K562 (cell line): ENCODE results near the gene SCAMP5. TPM values are rescaled to one million over a fixed set of nuclear protein-coding genes. Genes with fewer than 3 reads are reported as not detected.
A peak's percentile ranks its signal among the peaks of the same experiment; 100 is the strongest.

ENCODE experiments used
- BRCA1 ChIP-seq, 2 experiments: fragments of 450-650 bp in 1 of 2; sonication (generic) in 1 of 2; formaldehyde crosslinking in 1 of 2; IDR thresholded peaks; 2 replicates each; pipeline versions ENCODE4 v1.5.0 to v1.6.1; 2017 to 2020; ENCODE audit warnings: mild to moderate bottlenecking in 1 of 2, missing genetic modification reagents in 1 of 2
- CCAR2 ChIP-seq: fragments of 200-400 bp; formaldehyde crosslinking; IDR thresholded peaks from 2 replicates; pipeline ENCODE4 v1.6.1; 2017; ENCODE audit warnings: mild to moderate bottlenecking, low read depth, low read length
- CXXC5 ChIP-seq: fragments of 250-450 bp; sonication (Bioruptor Pico); IDR thresholded peaks from 2 replicates; pipeline ENCODE4 v1.8.0; 2022; ENCODE audit warnings: inconsistent platforms, mild to moderate bottlenecking, moderate library complexity
- DACH1 ChIP-seq: fragments of 450-650 bp; IDR thresholded peaks from 2 replicates; pipeline ENCODE4 v1.6.1; 2018; ENCODE audit not compliant: partially characterized antibody
- MITF ChIP-seq: IDR thresholded peaks from 2 replicates; pipeline ENCODE4 v1.6.1; 2014; ENCODE audit warnings: antibody characterized with exemption
- MTA1 ChIP-seq: fragments of 450-650 bp; IDR thresholded peaks from 2 replicates; pipeline ENCODE4 v1.6.1; 2017; ENCODE audit warnings: borderline replicate concordance
- MTF1 ChIP-seq: fragments of 250-450 bp; sonication (Bioruptor Pico); IDR thresholded peaks from 2 replicates; pipeline ENCODE4 v1.9.0; 2021; ENCODE audit warnings: moderate library complexity, mild to moderate bottlenecking, inconsistent platforms, borderline replicate concordance
- MXI1 ChIP-seq: IDR thresholded peaks from 2 replicates; pipeline ENCODE4 v1.6.1; 2011; ENCODE audit warnings: low read depth, mild to moderate bottlenecking, improper control_type of control experiment, low read length
- RCOR1 ChIP-seq, 2 experiments: IDR thresholded peaks; 2 replicates each; pipeline ENCODE4 v1.6.1; 2012; ENCODE audit warnings: low read depth in 2 of 2, low read length in 2 of 2, borderline replicate concordance in 1 of 2, improper control_type of control experiment in 1 of 2
- RREB1 ChIP-seq: fragments of 250-450 bp; sonication (Bioruptor Pico); IDR thresholded peaks from 2 replicates; pipeline ENCODE4 v1.4.0; 2020
- SMC3 ChIP-seq: conservative IDR thresholded peaks from 2 replicates; pipeline ENCODE4 v1.6.1; 2011; ENCODE audit warnings: low read depth, low read length, improper control_type of control experiment; ENCODE audit not compliant: insufficient read depth
- SREBF2 ChIP-seq: sonication (generic); formaldehyde crosslinking; IDR thresholded peaks from 2 replicates; pipeline ENCODE4 v1.4.0; 2020; ENCODE audit warnings: mild to moderate bottlenecking, missing genetic modification reagents
- ZBTB12 ChIP-seq: fragments of 250-450 bp; sonication (Bioruptor Pico); IDR thresholded peaks from 2 replicates; pipeline ENCODE4 v1.4.0; 2020
- ZFP36 ChIP-seq: fragments of 150-350 bp; IDR thresholded peaks from 2 replicates; pipeline ENCODE4 v1.6.1; 2018; ENCODE audit warnings: low read length, low read depth; ENCODE audit not compliant: partially characterized antibody
- ZNF449 ChIP-seq: fragments of 250-450 bp; sonication (Bioruptor Pico); IDR thresholded peaks from 2 replicates; pipeline ENCODE4 v1.8.0; 2022; ENCODE audit warnings: moderate library complexity, mild to moderate bottlenecking, inconsistent platforms
- polyA plus RNA-seq, 8 experiments: library from polyadenylated mRNA; depleted of rRNA in 4 of 8; stranded (reverse) in 5 of 8; unstranded in 3 of 8; fragments of >200 nt; fragmentation: Nextera tagmentation in 2 of 8; fragmentation: Illumina TruSeq in 1 of 8; extraction: Ambion mirVana in 2 of 8; extraction: Trizol in 1 of 8; gene quantifications; 2 replicates each; pipeline versions ENCODE4 v1.2.1 to v1.2.3, GENCODE V29; 2011 to 2014; ENCODE audit warnings: inconsistent platforms in 1 of 8, missing spikeins in 1 of 8
- total RNA-seq, 7 experiments: library from RNA; depleted of rRNA in 6 of 7; stranded (reverse); fragments of >200 nt in 6 of 7; fragmentation: Illumina TruSeq in 2 of 7; extraction: Trizol in 2 of 7; gene quantifications; 2 replicates each; pipeline versions ENCODE4 v1.2.1 to v1.2.3, GENCODE V29; 2011 to 2021; ENCODE audit warnings: low replicate concordance in 1 of 7

The SCAMP5 gene
- total and polyA plus RNA-seq, 9 of the 15 experiments (the other 6 are each of a cell fraction or from before 2014, with no cell fraction given), result 0.09 to 0.29 (median 0.19) TPM; not detected in 5

GRCh38 chr15:74950078-74950908, 45.1 kb upstream of the SCAMP5 start (continued):
- TF ChIP-seq SREBF2 (CRISPR knock-in tag) (no peak), SMC3 (peak; percentile 81), ZBTB12 (CRISPR knock-in tag) (no peak), RCOR1 (IDR thresholded peaks at IDR 0.05; ENCODE audit: borderline replicate concordance in 1 of 2, low read depth in 2 of 2, low read length in 2 of 2) (peak in 1 of 2 experiments; percentile 51; a peak in 1 of 4 replicates), ZFP36 (no peak), ZNF449 (CRISPR knock-in tag) (no peak), MITF (no peak), RREB1 (CRISPR knock-in tag) (no peak), MTA1 (no peak), DACH1 (no peak), MXI1 (no peak), BRCA1 (IDR thresholded peaks at IDR 0.05) (no peak), BRCA1 (CRISPR knock-in tag; IDR thresholded peaks at IDR 0.05) (no peak), CCAR2 (no peak), CXXC5 (CRISPR knock-in tag) (no peak), MTF1 (CRISPR knock-in tag) (no peak)
- TF ChIP-seq, all 486 proteins: peak for 34
